WERI-Rb-1 (cell line): Measurements from ENCODE around the gene IFNA17.
"Not testable (repeated sequence)": the region's sequence is repeated elsewhere in the genome, so short reads cannot be mapped to it uniquely, and the experiment has no call there.

Experiments used
- DNase-seq: peaks from one replicate; pipeline ENCODE4 v3.0.0-alpha.2; 2020
- H3K27ac ChIP-seq: fragments of 250-450 bp; sonication (Bioruptor Pico); 2 replicates; pipeline ENCODE4 v1.5.1; 2020; ENCODE audit warnings: mild to moderate bottlenecking, moderate library complexity
- H3K27me3 ChIP-seq: fragments of 250-450 bp; sonication (Bioruptor Pico); 2 replicates; pipeline ENCODE4 v1.5.1; 2021; ENCODE audit warnings: mild to moderate bottlenecking, low read depth, moderate library complexity; ENCODE audit not compliant: insufficient read depth, severe bottlenecking
- H3K36me3 ChIP-seq: fragments of 250-450 bp; sonication (Bioruptor Pico); 2 replicates; pipeline ENCODE4 v1.5.1; 2020; ENCODE audit warnings: mild to moderate bottlenecking, moderate library complexity
- H3K4me3 ChIP-seq: 2 replicates; pipeline ENCODE4 v1.5.1; 2011; ENCODE audit warnings: low read depth, mild to moderate bottlenecking, control low read depth, low read length
- H3K9me3 ChIP-seq: fragments of 250-450 bp; sonication (Bioruptor Pico); 2 replicates; pipeline ENCODE4 v1.5.1; 2021; ENCODE audit warnings: mild to moderate bottlenecking, moderate library complexity; ENCODE audit not compliant: severe bottlenecking
- CTCF ChIP-seq: IDR thresholded peaks from 2 replicates; pipeline ENCODE4 v1.5.1; 2011; ENCODE audit warnings: low read depth, mild to moderate bottlenecking, control low read depth, inconsistent platforms, low read length

The IFNA17 gene

GRCh38 chr9:21194867-21195776 lies 32.9 kb downstream of the IFNA17 start:
- H3K4me3 ChIP-seq, H3K27ac ChIP-seq, H3K36me3 ChIP-seq, H3K9me3 ChIP-seq, H3K27me3 ChIP-seq: not testable (repeated sequence)
- peak; percentile 43; the same call in 1 of the 2 replicates for TF ChIP-seq CTCF
- peak; percentile 32 for DNase-seq

DNA sequence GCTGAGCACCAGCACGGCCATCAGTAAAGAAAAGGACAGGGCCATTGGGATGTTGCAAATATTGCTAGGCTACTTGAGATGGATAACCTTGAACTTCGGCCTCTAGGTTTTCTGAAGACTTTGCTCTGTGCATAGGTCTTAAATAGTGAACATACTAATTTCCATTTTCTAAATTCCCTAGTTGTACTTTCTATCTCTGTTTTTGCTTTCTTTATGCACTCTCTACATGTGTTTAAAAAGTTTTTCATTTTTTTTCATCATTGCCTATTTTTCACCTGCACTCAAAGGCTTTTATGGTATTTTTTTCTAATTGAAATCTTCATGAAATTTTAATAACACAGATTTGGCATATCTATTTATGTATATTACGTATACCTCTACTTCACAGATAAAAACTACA lies 40.5 kb downstream of the IFNA17 start, which contains the start of gene IFNA4:
IFNA4 (minus strand) TSS at position 101 of the 400 bp plus-strand sequence; CDS start at position 45, 56 bp downstream.
- H3K36me3 ChIP-seq, H3K27me3 ChIP-seq, H3K4me3 ChIP-seq, H3K9me3 ChIP-seq, H3K27ac ChIP-seq, DNase-seq: not testable (repeated sequence)

GRCh38 chr9:21182810-21183736 lies 44.9 kb downstream of the IFNA17 start:
- DNase-seq, H3K27me3 ChIP-seq, H3K36me3 ChIP-seq, H3K9me3 ChIP-seq, H3K27ac ChIP-seq, H3K4me3 ChIP-seq: not testable (repeated sequence)
- peak; percentile 49 for TF ChIP-seq CTCF
